HEK293 (cell line): ENCODE results near the gene IL4I1.

Experiments used
- KLF1 ChIP-seq: fragments of 450-650 bp; formaldehyde crosslinking; IDR thresholded peaks from 2 replicates; pipeline ENCODE4 v1.5.1; 2016; ENCODE audit warnings: missing biosample characterization, missing genetic modification characterization
- MZF1 ChIP-seq: fragments of 450-650 bp; formaldehyde crosslinking; IDR thresholded peaks from 2 replicates; pipeline ENCODE4 v1.5.1; 2017; ENCODE audit warnings: missing biosample characterization, missing genetic modification characterization, borderline replicate concordance
- PRDM1 ChIP-seq: fragments of 450-650 bp; formaldehyde crosslinking; IDR thresholded peaks from 2 replicates; pipeline ENCODE4; 2016; ENCODE audit warnings: missing biosample characterization, missing genetic modification characterization
- ZFP69B ChIP-seq: fragments of 450-650 bp; formaldehyde crosslinking; IDR thresholded peaks from 2 replicates; pipeline ENCODE4 v1.5.1; 2016; ENCODE audit warnings: missing biosample characterization, missing genetic modification characterization
- ZNF2 ChIP-seq: fragments of 450-650 bp; formaldehyde crosslinking; IDR thresholded peaks from 2 replicates; pipeline ENCODE4 v1.5.1; 2016; ENCODE audit warnings: missing biosample characterization, missing genetic modification characterization
- ZNF416 ChIP-seq: fragments of 450-650 bp; formaldehyde crosslinking; IDR thresholded peaks from 2 replicates; pipeline ENCODE4 v1.5.1; 2016; ENCODE audit warnings: missing biosample characterization, missing genetic modification characterization
- ZNF76 ChIP-seq: fragments of 450-650 bp; formaldehyde crosslinking; IDR thresholded peaks from 2 replicates; pipeline ENCODE4; 2016; ENCODE audit warnings: low read depth, missing biosample characterization, missing genetic modification characterization, borderline replicate concordance
- TF ChIP-seq, protein P1 (sequence below): fragments of 450-650 bp; formaldehyde crosslinking; IDR thresholded peaks from 2 replicates; pipeline ENCODE4 v1.5.1; 2016; ENCODE audit warnings: missing biosample characterization, missing genetic modification characterization

DNA sequence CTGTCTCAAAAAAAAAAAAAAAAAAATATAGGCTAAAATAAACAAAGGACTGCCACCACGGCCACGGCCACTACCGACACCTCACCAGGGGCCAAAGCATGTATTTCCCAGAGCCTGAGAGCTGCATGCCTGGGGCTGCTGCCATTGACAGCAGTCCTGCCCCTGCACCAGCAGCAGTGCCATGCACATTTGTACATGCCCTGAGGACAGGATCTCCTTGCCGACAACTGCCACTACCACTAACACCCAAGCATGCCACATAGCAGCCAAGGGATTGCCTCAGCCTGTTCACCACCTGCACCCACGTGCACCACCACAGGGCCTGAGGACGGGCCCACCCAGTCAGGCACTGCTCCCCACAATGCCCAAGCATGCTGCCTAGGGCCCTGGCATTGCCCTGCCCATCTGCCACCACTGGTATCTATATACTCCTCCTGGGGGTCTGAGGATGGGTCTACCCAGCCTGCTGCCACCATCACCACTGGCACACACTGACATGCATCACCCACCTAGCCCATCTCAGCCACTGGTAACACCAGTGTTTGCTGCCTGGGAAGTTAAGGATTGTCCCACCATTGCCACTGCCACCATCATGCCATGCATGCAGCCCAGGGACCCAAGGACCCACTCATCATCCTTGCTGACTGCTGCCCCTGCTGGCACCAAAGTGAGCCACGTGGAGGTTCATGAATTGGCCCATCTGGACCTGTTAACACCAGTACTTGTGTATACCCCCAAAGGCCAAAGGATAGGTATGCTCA lies 43.2 kb upstream of the IL4I1 start:
- TF ChIP-seq ZFP69B (tag by site-specific recombination) (no peak), ZNF76 (no peak), MZF1 (tag by site-specific recombination) (no peak), KLF1 (no peak), PRDM1 (tag by site-specific recombination) (no peak), ZNF2 (tag by site-specific recombination) (no peak), ZNF416 (no peak)
- TF ChIP-seq, protein P1, sequence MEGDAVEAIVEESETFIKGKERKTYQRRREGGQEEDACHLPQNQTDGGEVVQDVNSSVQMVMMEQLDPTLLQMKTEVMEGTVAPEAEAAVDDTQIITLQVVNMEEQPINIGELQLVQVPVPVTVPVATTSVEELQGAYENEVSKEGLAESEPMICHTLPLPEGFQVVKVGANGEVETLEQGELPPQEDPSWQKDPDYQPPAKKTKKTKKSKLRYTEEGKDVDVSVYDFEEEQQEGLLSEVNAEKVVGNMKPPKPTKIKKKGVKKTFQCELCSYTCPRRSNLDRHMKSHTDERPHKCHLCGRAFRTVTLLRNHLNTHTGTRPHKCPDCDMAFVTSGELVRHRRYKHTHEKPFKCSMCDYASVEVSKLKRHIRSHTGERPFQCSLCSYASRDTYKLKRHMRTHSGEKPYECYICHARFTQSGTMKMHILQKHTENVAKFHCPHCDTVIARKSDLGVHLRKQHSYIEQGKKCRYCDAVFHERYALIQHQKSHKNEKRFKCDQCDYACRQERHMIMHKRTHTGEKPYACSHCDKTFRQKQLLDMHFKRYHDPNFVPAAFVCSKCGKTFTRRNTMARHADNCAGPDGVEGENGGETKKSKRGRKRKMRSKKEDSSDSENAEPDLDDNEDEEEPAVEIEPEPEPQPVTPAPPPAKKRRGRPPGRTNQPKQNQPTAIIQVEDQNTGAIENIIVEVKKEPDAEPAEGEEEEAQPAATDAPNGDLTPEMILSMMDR (tag by site-specific recombination) = no peak
